ENCODE measurements around the gene FGF7.
"Not testable (repeated sequence)": the region's sequence is repeated elsewhere in the genome, so short reads cannot be mapped to it uniquely, and the experiment has no call there.

FGF7 gene, protein sequence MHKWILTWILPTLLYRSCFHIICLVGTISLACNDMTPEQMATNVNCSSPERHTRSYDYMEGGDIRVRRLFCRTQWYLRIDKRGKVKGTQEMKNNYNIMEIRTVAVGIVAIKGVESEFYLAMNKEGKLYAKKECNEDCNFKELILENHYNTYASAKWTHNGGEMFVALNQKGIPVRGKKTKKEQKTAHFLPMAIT

DNA sequence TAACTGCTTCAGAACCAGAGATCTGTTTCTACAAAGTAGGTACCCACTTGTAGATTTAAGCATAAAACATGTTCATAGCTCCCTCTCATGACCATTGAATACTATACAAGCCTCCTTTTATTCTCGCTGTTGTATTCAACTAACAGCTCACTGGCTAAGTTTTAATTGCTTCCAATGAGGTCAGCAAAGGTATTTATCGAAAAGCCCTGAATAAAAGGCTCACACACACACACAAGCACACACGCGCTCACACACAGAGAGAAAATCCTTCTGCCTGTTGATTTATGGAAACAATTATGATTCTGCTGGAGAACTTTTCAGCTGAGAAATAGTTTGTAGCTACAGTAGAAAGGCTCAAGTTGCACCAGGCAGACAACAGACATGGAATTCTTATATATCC is at the start of gene FGF7:
FGF7 (plus strand) TSS at position 222 of the 400 bp plus-strand sequence. CDS start 1,056 bp downstream, outside the sequence.
- DNase-seq: no peak

DNA sequence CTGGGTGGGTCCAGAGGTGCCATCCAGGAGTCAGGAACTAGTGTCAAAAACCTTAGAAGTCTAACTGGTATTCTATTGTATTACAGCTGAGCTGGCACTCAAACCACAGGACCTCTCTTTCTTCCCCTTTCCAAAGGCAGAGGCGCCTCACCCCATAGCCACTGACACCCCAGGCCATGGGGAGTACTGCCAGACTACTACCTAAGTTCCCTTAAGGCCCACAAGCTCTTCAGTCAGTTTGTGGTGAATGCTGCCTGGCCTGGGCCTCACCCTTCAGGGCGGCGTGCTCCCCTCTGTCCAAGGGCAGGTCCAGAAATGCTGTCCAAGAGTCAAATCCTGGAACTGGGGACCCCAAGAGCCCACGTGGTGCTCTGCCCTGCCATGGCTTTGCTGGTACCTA is 43.0 kb upstream of the FGF7 start:
- no peak for DNase-seq

DNA sequence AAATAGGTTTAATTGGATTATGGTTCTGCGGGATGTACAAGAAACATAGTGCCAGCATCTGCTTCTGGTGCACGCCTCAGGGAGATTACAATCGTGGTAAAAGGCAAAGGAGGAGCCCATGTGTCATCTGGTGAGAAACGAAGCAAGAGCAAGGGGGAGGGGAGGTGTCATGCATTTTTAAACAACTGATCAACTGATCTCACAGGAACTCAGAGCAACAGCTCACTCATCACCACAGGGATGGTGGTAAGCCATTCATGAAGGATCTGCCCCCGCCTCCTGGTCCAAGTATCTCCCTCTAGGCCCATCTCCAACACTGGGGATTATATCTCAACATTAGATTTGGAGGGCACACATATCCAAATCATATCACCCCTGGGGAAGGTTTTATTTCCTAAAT is 42.1 kb upstream of the FGF7 start:
- DNase-seq: no peak

DNA sequence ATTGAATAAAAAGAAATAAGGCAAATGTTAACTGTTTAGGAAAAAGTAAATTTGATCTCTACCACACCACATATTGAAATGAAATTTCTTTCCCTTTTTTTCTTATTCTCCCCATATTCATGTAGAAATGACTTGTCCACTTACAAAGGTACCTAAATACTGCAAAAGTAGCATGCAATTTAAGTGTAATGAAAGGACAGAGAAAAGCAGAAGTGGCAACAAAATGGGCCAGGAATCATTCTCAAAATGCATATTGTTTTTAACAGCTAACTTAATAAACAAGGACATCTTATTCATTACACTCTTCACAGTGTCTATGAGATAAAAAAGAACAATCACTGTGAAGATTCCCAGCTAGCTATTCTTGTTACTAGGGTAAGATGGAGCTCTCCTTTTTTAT is 40.6 kb upstream of the FGF7 start:
- DNase-seq: no peak

DNA sequence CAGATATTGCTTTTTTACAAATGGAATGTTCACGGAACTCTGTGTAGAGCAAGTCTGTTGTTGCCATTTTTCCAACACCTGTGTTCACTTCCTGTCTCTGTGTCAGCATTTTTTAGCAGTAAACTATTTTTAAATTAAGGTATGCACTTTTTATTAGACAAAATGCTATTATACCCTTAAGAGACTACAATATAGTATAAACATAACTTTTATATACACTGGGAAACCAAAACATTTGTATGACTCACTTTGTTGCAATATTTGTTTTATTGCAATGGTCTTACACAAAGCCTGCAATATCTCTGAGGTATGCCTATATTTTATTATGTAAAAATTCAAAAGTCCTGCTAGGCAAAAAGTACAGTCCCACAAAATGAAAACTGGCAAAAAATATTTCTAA is 39.8 kb upstream of the FGF7 start:
- no peak for DNase-seq

DNA sequence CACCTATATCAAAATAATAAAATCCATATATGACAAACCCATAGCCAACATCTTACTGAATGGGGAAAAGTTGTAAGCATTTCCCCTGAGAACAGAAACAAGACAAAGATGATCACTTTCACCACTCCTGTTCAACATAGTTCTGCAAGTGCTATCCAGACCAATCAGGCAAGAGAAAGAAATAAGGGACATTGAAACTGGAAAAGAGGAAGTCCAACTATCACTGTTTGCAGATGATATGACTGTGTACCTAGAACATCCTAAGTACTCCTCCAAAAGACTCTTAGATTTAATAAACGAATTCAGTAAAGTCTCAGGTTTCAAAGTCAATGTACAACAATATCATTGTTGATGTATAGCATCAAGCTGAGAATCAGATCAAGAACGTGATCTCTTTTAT is 35.6 kb upstream of the FGF7 start:
- DNase-seq: no peak

DNA sequence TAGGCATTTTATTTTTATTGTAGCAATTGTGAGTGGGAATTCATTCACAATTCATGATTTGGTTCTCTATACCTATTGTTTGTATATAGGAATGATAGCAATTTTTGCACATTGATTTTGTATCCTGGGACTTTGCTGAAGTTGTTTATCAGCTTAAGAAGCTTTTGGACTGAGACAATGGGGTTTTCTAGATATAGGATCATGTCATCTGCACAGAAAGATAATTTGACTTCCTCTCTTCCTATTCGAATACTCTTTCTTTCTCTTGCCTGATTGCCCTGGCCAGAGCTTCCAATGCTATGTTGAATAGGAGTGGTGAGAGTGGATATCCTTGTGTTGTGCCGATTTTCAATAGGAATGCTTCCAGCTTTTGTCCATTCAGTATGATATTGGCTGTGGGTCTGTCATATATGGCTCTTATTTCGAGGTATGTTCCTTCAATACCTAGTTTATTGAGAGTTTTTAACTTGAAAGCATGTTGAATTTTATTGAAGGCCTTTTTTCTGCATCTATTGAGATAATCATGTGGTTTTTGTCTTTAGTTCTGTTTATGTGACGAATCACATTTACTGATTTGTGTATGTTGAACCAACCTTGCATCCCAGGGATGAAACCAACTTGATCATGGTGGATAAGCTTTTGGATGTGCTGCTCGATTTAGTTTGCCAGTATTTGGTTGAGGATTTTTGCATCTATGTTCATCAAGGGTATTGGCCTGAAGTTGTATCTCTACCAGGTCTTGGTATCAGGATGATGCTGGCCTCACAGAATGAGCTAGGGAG is 20.3 kb upstream of the FGF7 start:
- DNase-seq: not testable (repeated sequence)

DNA sequence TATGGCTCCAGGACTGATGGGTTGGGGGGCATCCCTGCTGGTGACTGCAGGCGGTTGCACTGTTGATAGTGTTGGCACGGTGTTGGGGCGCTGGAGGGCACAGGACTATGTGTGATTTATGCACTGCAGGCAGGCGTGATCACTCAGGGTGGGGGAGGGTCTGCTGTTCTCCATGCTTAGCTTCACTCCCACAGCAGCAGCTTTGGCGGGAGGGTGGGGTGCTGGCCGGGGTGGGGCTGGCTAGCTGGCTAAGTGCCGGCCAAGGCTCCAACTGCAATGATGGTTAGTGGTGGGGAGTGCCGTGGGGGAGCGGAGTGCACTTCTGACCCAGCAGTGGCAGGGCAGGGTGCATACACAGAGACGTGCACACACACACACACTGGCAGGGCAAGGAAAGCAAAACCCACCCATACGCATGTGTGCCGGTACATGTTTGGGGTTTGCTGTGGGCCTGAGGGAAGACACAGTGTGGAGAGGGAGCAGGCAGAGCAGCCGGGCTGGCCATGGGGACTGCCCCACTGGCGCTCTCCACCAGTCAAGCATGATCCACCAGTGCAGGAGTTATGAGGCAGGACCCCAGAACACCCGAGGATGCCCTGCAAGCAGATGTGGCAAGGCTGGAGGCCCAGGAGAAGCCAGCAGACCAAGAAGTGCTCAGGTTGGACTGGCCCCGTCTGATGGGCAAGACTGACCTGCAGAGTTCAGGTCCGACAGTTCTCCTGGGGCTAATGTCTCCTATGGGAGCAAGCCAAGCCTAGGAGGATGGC is 16.5 kb upstream of the FGF7 start:
- no peak for DNase-seq

DNA sequence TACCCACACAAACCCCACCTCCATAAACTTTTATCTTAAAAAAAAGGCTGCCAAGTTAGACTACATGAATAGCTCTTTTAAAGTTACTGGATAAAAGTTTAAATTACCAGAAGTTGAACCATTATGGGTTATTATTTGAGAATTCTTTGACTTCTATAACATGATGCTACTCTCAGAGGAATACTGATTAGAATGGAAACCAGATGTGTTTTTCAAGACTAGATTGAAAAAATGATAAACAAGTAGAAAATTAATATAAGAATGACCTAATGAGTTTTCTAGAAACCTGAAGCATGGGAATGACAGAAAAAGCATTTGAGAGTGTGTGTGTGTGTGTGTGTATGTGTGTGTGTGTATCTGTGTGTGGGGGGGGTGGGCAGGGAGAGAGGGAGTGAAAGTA is 12.4 kb upstream of the FGF7 start:
- DNase-seq: no peak

DNA sequence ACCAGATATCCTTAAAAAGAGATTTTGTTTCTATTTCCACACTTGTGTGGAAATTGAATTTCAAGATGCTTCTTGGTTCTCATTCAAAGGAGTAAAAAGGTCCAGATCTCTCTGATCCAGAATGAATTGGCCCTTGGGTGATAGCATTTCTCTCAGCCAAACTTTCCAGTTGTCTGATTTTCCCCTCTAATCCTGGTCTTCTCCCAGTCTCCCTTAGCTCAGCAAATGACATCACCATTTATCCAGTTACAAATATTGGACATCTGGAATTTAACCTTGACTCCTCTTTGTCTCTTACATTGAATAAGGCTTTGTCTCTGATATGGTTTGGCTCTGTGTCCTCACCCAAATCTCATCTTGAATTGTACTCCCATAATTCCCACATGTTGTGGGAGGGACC is 10.2 kb upstream of the FGF7 start:
- no peak for DNase-seq

DNA sequence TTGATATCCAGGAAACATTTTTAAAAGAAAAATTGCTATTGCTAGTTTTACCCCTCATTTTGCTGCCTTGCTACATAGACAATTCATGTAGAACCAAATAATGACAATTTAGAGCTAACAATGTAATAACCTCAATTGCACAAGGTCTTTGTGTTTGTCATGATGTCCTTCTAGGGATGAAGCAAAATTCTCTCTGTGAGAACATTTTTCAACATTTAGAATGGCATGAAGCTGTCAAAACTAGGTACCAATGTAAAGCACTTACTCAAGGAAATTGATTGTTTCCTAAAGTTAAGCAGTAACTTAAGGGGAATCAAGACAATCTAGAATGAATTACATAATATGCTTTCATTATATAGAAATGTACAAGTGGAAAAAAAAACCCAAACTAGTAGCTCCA is 7.9 kb upstream of the FGF7 start:
- no peak for DNase-seq

DNA sequence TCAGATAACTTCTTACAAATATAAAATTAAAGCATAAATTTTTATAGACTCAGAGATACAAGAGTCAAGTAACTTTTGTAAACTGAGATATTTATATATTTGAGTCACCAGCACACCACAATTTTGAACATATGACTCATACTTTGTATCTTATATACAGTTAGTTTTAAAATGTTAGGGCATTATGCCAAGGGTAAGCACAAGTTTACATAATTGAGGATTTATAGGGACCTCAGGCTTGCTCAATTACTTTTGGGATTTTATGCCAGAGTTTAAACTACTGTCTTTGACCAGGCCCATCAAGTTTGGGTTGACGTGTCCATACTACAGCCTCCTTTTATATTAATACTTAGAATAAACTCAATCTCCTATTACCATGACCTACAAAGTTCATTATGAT is 7.4 kb upstream of the FGF7 start:
- no peak for DNase-seq

DNA sequence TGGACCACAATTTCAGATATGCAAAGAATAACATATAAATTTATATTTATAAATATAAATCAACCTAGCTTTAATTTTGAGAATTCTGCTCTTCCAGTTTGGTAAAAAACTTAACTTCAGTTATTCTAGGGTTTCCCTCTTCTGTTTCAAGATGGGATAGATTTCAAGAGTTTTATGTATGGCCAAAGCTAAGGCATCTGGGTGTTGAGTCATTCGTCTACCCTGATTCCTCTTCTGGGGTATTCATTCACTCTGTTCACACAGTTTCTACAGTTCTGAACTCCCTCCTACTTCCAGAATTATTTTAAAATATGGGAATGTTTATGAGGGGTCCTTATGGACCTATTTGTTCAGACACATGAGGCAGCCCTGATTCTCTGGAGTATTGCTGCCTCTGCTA is 4.2 kb upstream of the FGF7 start:
- no peak for DNase-seq

DNA sequence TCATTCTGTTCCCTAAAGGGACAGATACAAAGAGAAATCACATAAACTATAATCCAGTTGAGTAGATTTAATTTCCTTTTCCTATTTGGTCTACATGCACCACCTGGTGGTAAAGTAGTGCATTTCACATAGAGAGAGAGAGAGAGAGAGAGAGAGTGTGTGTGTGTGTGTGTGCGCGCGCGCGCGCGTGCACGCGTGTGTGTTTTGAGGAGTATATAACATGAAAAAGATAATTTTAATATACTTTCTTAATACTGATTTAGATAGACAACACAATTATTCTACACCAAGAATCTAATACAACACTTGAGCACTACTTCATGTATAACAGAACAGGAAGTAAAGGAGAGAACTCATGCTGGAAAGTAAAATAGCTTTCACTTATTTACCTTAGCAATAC is 1.1 kb upstream of the FGF7 start:
- no peak for DNase-seq

DNA sequence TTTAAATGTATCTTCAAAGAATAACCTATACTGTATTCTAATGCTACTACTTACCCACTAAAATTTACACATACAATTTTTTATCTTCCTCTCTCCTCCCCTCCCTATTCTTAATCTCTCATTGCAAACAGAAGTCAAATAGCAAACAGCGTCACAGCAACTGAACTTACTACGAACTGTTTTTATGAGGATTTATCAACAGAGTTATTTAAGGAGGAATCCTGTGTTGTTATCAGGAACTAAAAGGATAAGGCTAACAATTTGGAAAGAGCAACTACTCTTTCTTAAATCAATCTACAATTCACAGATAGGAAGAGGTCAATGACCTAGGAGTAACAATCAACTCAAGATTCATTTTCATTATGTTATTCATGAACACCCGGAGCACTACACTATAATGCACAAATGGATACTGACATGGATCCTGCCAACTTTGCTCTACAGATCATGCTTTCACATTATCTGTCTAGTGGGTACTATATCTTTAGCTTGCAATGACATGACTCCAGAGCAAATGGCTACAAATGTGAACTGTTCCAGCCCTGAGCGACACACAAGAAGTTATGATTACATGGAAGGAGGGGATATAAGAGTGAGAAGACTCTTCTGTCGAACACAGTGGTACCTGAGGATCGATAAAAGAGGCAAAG is 984 bp downstream of the FGF7 start:
- no peak for DNase-seq

DNA sequence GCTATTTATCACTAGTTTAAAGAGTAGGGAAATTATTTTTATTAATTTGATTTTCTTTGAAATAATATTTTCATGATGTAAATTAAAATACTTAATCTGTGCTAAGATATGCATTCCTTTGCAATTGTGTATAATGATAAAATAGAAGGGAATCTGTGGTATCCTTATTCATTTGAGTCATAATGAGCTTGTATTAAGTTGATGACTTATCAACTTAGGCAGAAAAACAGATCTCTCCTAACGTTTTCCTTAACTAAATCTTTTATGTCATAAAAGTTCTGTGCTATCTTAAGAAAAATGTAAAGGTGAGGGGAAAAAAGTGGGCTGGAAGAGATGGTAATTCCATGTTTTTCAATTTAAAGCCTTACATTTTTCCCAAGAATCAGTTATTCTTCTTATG is 1.9 kb downstream of the FGF7 start:
- DNase-seq: no peak

DNA sequence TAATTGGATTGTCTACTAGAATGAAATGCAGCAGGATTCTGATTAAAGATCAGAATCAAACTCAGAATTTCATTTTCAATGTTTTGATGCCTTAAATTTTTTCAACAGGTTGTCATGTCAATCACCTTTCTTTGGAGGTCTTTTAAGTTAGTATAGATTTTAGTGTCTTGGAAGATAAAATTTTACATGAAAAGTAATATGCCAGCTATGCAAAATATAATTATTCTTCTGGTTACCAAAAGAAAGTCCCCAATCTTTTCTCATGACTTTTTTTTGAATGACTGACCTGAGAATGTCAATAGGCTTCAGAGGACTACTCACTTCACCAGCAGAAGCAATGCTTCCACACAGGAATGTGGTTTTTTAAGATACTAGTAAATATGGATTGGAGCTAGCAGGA is 4.3 kb downstream of the FGF7 start:
- DNase-seq: no peak

DNA sequence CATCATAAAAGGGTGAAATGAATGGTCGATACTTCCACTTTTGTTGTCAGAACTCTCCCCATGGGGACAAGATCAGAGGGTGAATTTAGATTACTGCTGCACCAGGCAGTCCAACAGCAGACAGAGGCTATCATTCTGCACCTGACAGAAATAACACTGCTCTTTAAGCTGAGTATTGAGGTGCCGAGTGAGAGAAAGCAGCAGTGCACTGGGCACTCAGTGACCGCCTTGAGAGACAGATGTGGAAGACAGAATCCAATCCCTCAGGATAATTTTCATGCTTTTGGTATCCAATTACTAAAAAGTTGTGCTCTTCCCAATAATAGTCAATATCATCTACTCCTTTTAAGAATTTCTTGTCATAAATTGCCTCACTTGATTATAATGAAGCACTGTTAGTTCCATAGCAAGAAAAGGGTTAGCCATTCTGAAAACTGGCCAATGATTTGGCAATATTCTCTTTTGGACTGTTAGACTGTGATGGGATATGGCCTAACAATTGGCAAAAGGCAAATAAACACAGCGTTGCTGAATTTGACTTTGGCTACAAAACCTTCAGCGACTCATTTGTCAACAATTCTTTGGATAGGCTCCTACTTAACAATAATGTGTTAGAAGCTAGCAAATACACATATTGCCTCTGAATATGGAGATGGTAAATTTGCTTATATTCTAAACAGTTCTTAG is 5.5 kb downstream of the FGF7 start:
- no peak for DNase-seq

DNA sequence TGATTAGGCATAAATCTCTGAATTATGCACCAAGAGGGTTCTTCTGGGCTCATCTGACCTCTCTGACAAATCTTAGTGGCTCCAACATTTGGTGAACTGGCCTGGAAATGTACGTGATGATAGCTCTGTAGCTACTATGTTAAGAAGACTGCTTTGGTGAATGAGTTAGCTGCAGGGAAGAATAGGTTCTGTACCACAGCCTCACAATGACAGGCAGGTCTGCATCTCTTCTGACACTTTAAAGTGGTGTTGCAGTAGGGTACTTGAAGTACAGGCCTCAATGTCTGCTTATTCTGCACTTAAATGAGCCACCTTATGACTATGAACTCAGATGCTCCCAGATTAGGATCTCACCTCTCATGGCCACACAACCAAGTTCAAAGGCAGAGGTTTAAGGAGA is 7.0 kb downstream of the FGF7 start:
- DNase-seq: no peak

DNA sequence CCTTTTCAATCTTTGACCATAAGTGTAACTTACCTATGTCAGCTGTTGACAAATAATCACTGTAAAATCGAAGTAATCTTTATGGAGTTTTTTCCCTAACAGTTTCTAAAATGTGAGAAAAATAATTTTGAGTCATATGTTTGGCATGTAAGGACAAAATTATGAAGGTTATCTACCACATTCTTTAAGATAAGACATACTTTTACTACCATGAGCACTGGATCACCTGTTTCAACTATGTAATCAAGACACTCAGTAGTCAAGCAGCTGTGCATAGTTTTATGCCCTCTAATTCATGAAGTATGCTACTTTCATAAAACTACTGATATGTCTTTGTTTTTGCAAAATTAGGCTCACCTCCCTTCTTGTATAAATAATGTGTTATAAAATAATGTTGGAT is 12.1 kb downstream of the FGF7 start:
- DNase-seq: no peak

DNA sequence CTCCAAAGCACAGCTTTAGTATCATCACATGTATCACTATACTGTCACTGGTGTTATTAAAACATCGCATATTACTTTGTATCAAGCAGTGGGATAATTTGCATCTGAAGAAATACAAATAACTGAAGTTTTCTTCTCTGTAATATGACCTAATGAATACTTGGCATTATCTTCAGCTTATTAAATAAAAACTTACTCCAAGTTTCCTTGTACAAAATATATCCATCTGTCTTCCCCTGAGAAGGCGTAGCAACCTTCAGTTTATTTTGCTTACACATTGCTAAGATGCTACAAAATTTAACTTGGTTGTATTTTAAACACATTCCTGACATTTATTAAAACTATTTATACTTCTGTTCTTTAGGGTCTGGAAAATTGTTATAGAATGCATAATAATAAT is 13.7 kb downstream of the FGF7 start:
- DNase-seq: no peak

DNA sequence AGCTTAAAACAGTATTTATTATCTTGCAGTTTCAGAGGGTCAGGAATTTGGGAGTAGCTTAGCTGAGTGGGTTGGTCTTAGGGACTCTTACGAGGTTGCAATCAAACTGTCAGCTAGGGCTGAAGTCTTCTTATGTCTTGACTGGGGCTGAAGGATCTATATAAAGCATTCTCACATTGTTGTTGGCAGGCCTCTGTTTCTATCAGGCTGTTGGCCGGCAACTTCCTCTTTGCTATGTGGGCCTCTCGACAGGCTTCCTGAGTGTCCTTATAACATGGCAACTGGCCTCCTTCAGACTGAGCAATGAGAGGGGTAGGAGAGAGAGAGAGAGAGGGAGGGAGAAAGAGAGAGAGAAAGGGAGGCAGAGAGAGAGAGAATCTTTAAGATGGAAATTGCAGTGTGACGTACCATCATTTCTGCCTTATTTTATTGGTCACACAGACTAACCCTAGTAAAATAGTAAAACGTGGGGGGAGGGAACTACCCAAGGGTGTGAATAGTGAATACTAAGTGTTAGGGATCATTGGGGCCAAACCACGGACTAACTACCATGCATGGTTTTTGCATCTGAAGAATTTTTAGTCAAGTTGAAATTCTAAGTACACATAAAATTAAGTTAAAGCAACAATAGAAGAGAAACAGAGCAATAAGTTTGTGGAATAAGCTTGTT is 16.1 kb downstream of the FGF7 start:
- DNase-seq: no peak
